Activated T-helper 2 cell treated with anti-CD3 and anti-CD28 coated beads, Interferon-gamma antibody, Interleukin-2, Interleukin-4, amounts not matched to agents 10 μg/mL and 5 μg/mL and 100 μg/mL, durations not matched to agents 14 hours and 24 hours and 36 hours (primary cell): Measurements from ENCODE around the gene SLC2A4. TPM values are rescaled to one million over a fixed set of nuclear protein-coding genes. Genes with fewer than 3 reads are reported as not detected.
A peak's percentile ranks its signal among the peaks of the same experiment; 100 is the strongest.

ENCODE experiments used
- DNase-seq: peaks from one replicate; pipeline ENCODE4 v3.0.0; 2021; ENCODE audit warnings: low spot score
- H3K27ac Mint-ChIP-seq: one replicate; pipeline ENCODE4 v1.8.0; 2021; ENCODE audit warnings: mixed read lengths
- H3K27me3 Mint-ChIP-seq: one replicate; pipeline ENCODE4 v1.8.0; 2021; ENCODE audit warnings: low read depth, mixed read lengths
- H3K36me3 Mint-ChIP-seq: one replicate; pipeline ENCODE4 v1.8.0; 2021; ENCODE audit warnings: low read depth, mixed read lengths
- H3K4me1 Mint-ChIP-seq: one replicate; pipeline ENCODE4 v1.8.0; 2021; ENCODE audit warnings: low read depth, mixed read lengths
- H3K4me3 Mint-ChIP-seq: one replicate; pipeline ENCODE4 v1.8.0; 2021; ENCODE audit warnings: low read depth, mild to moderate bottlenecking, moderate library complexity, mixed read lengths
- H3K9me3 Mint-ChIP-seq: one replicate; pipeline ENCODE4 v1.8.0; 2021; ENCODE audit warnings: mixed read lengths
- intact Hi-C: fragments of 100-400 bp; cut with micrococcal nuclease; formaldehyde crosslinking; loops from one replicate; pipeline ENCODE4 v1.15.1; 2023
- total RNA-seq: library from RNA; stranded (reverse); gene quantifications from 2 replicates; pipeline ENCODE4 v1.2.3, GENCODE V29; 2022

Gene SLC2A4
- total RNA-seq, 1 donor from 2014 or later, result 0.25 TPM

- peak overlapping the region; percentile 91 for H3K27ac Mint-ChIP-seq
- H3K4me3 Mint-ChIP-seq, result peak overlapping the region; percentile 91
- DNase-seq, result no peak
- H3K36me3 Mint-ChIP-seq, result peaks cover 66% of the 10 kb centered on the region
- intact Hi-C loops, result loop anchor here (1.0 to 2.0 kb wide), 2 partner anchors 14 to 169 kb away; partner anchors contain the start of genes NEURL4 and POLR2A
- H3K4me1 Mint-ChIP-seq, result peaks cover 32% of the 10 kb centered on the region
- H3K27me3 Mint-ChIP-seq, result no peaks in the 10 kb centered on the region
- no peaks in the 10 kb centered on the region for H3K9me3 Mint-ChIP-seq
Measured at GRCh38 chr17:7315570-7316235, 34.2 kb downstream of the SLC2A4 start.

DNA sequence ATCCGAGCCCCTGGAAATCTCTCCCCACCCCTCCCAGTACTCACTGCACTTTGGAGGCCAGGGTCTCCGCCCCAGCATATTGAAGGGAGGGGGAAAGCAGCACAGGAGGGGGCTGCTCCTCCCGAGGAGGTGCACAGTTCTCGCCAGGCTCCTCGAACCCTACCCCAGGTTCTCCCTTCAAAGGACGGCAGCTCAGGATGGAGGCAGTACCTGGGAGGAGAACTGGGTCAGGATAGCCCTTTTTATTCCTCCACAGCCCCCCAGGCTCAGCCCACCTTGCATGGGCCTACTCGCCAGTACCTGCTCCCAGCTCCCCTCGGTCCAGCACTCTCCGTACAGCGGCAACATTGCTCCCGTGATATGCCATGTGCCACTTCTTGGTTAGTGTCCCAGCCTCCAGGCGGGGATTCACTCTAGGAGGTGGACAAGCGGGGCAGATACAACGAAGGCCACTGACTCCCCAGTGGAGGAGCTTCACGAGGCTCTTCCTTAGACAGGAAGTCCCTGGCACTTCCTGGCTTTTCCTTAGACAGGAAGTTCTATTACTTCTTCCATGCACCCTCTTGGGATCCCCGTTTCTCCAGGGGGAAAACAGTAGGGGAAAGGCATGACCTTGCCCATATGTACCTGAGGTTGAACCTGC lies 35.8 kb downstream of the SLC2A4 start:
- H3K27ac Mint-ChIP-seq, result no peak overlapping the region
- intact Hi-C loops, result no loop called here
- peaks cover 24% of the 10 kb centered on the region for H3K4me1 Mint-ChIP-seq
- peak overlapping the region; percentile 60 for H3K4me3 Mint-ChIP-seq
- H3K27me3 Mint-ChIP-seq, result no peaks in the 10 kb centered on the region
- DNase-seq, result no peak
- H3K36me3 Mint-ChIP-seq, result peaks cover 68% of the 10 kb centered on the region
- H3K9me3 Mint-ChIP-seq, result no peaks in the 10 kb centered on the region

DNA sequence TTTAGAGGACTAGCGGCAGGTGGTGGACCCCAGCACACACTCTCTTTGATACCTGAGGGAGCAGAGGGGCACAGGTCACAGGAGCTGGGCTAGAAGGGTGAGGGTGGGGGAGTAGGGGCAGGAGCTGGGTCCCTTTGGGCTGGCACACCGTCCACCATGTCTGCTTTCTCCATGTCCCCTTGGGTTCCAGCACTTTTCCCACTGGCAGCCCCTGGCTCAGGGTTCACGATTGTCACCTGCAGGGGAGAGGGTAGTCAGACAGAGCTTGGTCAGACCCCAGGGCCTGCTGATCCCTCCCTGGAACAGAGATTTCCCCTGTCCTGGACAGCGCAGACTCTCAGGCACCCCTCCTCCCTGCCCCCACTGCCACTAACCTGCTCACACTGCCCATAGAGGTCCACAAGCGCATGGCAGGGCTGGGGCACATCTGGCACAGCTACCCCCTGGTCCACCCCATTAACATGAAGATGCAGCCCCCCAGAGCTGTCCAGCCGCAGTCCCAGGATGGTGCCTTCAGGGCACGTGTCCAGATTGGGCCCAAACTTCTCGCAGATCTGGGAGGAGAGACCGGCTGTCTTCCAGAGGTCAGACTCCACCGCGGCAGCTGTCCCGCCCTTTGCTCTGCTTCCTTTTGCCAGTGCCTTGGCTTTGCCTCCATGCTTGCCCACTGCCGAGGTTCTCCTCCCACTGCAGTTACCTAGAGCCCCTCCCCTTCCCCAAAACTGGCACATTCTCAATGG lies 36.8 kb downstream of the SLC2A4 start:
- intact Hi-C loops, result no loop called here
- Mint-ChIP-seq H3K27me3 (no peaks in the 10 kb centered on the region), H3K9me3 (no peaks in the 10 kb centered on the region), H3K4me1 (peaks cover 15% of the 10 kb centered on the region), H3K36me3 (peaks cover 68% of the 10 kb centered on the region), H3K27ac (no peak overlapping the region), H3K4me3 (no peak overlapping the region)
- no peak for DNase-seq

DNA sequence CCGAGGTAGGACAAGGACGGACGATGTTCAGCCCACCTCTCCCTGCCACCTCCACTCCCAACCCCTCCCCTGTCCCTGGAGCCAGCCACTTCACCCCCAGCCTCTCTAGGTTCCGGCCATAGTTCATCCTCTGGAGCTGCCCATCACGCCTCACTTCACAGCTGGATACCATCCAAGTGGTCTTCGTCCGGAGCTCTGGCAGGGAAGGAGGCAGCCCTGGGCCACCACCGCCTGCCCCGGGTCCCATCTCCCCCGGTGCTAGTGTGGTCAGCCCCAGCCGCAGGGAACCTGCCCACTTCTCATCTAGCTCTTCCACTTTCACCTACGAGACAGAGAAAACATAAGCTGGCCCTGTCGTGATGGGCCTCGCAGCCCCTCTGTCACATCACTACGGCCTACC lies 39.9 kb downstream of the SLC2A4 start:
- Mint-ChIP-seq H3K27ac (no peak overlapping the region), H3K4me3 (no peak overlapping the region)
- intact Hi-C loops, result no loop called here

GRCh38 chr17:7322520-7323194 lies 41.1 kb downstream of the SLC2A4 start:
- Mint-ChIP-seq H3K9me3 (no peaks in the 10 kb centered on the region), H3K27me3 (no peaks in the 10 kb centered on the region), H3K4me3 (no peak overlapping the region), H3K36me3 (peaks cover 62% of the 10 kb centered on the region), H3K27ac (no peak overlapping the region), H3K4me1 (no peaks in the 10 kb centered on the region)
- no peak for DNase-seq
- intact Hi-C loops, result no loop called here

More for the DNA sequence above, 39.9 kb downstream of the SLC2A4 start:
- H3K27me3 Mint-ChIP-seq, result no peaks in the 10 kb centered on the region
- H3K36me3 Mint-ChIP-seq, result peaks cover 68% of the 10 kb centered on the region
- no peak for DNase-seq
- H3K4me1 Mint-ChIP-seq, result peaks cover under 1% of the 10 kb centered on the region
- H3K9me3 Mint-ChIP-seq, result no peaks in the 10 kb centered on the region

- Mint-ChIP-seq H3K4me1 (peaks cover 9% of the 10 kb centered on the region), H3K4me3 (no peak overlapping the region), H3K36me3 (peaks cover 54% of the 10 kb centered on the region), H3K27me3 (no peaks in the 10 kb centered on the region), H3K27ac (no peak overlapping the region), H3K9me3 (no peaks in the 10 kb centered on the region)
- intact Hi-C loops, result no loop called here
- DNase-seq, result peak; percentile 67
Measured at GRCh38 chr17:7323731-7324437, 42.4 kb downstream of the SLC2A4 start.

GRCh38 chr17:7324438-7324779 lies 42.9 kb downstream of the SLC2A4 start:
- intact Hi-C loops, result no loop called here
- Mint-ChIP-seq H3K27ac (no peak overlapping the region), H3K36me3 (peaks cover 53% of the 10 kb centered on the region)

GRCh38 chr17:7325031-7325528 lies 43.6 kb downstream of the SLC2A4 start:
- H3K27me3 Mint-ChIP-seq, result no peaks in the 10 kb centered on the region
- intact Hi-C loops, result no loop called here
- H3K4me3 Mint-ChIP-seq, result no peak overlapping the region
- H3K4me1 Mint-ChIP-seq, result peaks cover 10% of the 10 kb centered on the region
- H3K27ac Mint-ChIP-seq, result no peak overlapping the region
- DNase-seq, result no peak
- no peaks in the 10 kb centered on the region for H3K9me3 Mint-ChIP-seq
- peaks cover 53% of the 10 kb centered on the region for H3K36me3 Mint-ChIP-seq

More at GRCh38 chr17:7324438-7324779, 42.9 kb downstream of the SLC2A4 start:
- Mint-ChIP-seq H3K4me3 (no peak overlapping the region), H3K27me3 (no peaks in the 10 kb centered on the region), H3K4me1 (peaks cover 10% of the 10 kb centered on the region), H3K9me3 (no peaks in the 10 kb centered on the region)
- no peak for DNase-seq

DNA sequence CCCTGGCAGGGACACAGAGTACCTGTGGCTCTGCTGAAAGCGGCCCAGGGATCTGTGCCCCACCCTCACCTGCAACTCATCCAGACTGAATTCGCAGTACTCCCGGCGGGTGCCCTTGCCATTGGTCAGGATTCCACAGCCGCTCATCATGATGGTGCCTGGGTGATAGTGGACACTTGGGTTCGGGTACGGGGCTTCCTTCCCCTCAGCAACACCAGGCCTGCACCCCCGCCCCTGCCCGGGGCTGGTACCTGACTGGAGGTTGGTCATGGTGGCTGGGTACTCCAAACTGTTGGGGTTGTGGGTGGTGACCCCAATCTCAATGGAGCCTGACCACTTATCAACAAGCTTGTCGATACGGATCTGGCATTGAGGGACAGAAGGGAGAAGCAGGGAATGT lies 44.7 kb downstream of the SLC2A4 start:
- Mint-ChIP-seq H3K9me3 (no peaks in the 10 kb centered on the region), H3K4me3 (no peak overlapping the region), H3K36me3 (peaks cover 43% of the 10 kb centered on the region), H3K4me1 (peaks cover 14% of the 10 kb centered on the region), H3K27ac (no peak overlapping the region), H3K27me3 (no peaks in the 10 kb centered on the region)
- DNase-seq, result no peak
- intact Hi-C loops, result no loop called here

GRCh38 chr17:7327056-7327455 lies 45.5 kb downstream of the SLC2A4 start:
- Mint-ChIP-seq H3K27me3 (no peaks in the 10 kb centered on the region), H3K27ac (no peak overlapping the region), H3K4me3 (no peak overlapping the region), H3K9me3 (no peaks in the 10 kb centered on the region), H3K4me1 (peaks cover 14% of the 10 kb centered on the region), H3K36me3 (peaks cover 35% of the 10 kb centered on the region)
- intact Hi-C loops, result no loop called here
- DNase-seq, result no peak

- peaks cover 30% of the 10 kb centered on the region for H3K36me3 Mint-ChIP-seq
- DNase-seq, result no peak
- H3K27me3 Mint-ChIP-seq, result no peaks in the 10 kb centered on the region
- intact Hi-C loops, result no loop called here
- no peak overlapping the region for H3K27ac Mint-ChIP-seq
- peak overlapping the region; percentile 58 for H3K4me3 Mint-ChIP-seq
- H3K9me3 Mint-ChIP-seq, result no peaks in the 10 kb centered on the region
- H3K4me1 Mint-ChIP-seq, result peaks cover 18% of the 10 kb centered on the region
Measured at GRCh38 chr17:7327501-7327900, 46.0 kb downstream of the SLC2A4 start.

DNA sequence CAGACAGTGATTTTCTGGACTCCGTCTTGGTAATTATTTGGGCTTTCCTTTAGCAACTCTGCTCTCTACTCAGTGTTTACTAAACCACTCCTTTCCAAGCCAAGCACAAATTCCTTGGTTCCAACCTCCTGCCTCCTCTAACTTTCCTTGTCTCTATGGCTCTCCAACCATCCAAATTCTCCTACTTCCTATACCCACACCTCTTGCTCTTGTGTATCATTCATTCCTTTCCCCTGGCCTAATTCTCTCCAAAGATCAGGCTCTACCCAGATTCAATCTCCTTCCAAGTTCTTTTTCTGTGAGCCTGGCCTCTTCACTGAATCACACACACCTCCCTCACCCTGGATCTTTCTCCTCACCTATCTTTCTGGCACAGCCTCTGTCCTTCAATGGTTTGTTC lies 46.5 kb downstream of the SLC2A4 start:
- Mint-ChIP-seq H3K4me1 (peaks cover 22% of the 10 kb centered on the region), H3K4me3 (peak overlapping the region; percentile 90), H3K36me3 (peaks cover 25% of the 10 kb centered on the region), H3K27me3 (no peaks in the 10 kb centered on the region), H3K27ac (peak overlapping the region; percentile 10), H3K9me3 (no peaks in the 10 kb centered on the region)
- intact Hi-C loops, result no loop called here
- no peak for DNase-seq
